WI38 (cell line): ENCODE data around the gene GCNT3.

ENCODE experiments used
- H3K4me3 ChIP-seq: 2 replicates; pipeline ENCODE4 v1.5.1; 2011; ENCODE audit warnings: low read depth, mild to moderate bottlenecking, control low read depth, low read length
- CTCF ChIP-seq: IDR thresholded peaks from 2 replicates; pipeline ENCODE4 v1.5.1; 2012; ENCODE audit warnings: low read depth, mild to moderate bottlenecking, control low read depth, low read length

GCNT3 gene

GRCh38 chr15:59583088-59583487, 28.5 kb upstream of the GCNT3 start:
- no peak overlapping the region for H3K4me3 ChIP-seq
- TF ChIP-seq CTCF, result no peak

DNA sequence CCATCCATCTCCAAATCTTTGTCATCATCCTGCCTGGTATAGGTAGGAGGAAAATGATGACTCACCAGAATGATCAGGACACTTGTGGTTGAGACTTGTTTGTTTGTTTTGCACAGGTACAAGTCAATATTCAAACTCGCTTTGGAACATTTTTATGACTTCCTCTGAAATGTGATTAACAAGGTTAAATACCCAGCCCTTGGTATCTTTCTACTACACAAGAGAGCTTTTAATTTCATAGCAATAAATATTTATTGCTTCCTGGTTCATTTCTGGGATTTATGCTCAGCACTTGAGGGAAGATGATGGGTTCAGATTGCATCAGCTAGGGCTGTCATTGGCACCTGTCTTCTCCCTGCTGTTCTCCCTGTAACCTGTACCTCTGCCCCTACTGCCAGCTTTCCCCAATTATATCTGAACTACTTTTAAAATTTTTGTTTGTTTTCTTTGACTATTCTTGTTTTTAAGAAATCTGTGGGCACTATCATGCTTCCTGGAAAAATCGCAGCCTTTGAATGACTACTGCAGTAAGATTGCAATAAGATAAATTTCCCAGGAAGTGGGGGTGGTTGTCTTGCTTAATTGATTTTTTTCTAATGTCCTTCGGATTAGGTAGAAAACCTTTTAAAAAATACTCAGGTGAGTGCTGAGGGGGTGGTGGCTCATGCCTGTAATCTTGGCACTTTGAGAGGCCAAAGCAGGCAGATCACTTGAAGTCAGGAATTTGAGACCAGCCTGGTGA, 24.3 kb upstream of the GCNT3 start:
- no peak overlapping the region for H3K4me3 ChIP-seq
- no peak for TF ChIP-seq CTCF

- H3K4me3 ChIP-seq, result no peak overlapping the region
- TF ChIP-seq CTCF, result no peak
These were observed 21.6 kb upstream of the GCNT3 start for GRCh38 chr15:59590027-59590426.

- no peak overlapping the region for H3K4me3 ChIP-seq
- no peak for TF ChIP-seq CTCF
These were observed 20.2 kb upstream of the GCNT3 start for GRCh38 chr15:59591356-59591755.

GRCh38 chr15:59594493-59594942, 17.1 kb upstream of the GCNT3 start:
- H3K4me3 ChIP-seq, result no peak overlapping the region

DNA sequence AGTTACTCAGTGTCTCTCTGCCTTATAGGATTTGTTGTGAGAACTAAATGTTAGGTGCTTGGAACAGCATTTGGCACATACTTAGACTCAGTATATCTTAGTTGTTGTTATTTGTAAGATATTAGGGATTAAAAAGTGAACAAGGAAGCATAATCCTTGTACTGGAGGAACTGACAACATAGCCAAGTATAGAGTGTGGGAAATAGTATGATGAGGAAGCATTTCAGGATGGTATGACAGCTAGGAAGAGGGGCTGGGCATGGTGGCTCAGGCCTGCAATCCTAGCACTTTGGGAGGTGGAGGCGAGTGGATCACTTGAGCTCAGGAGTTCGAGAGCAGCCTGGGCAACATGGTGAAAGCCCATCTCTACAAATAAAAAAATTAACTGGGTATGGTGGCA, 16.6 kb upstream of the GCNT3 start:
- H3K4me3 ChIP-seq, result no peak overlapping the region
- TF ChIP-seq CTCF, result no peak

More at GRCh38 chr15:59594493-59594942, 17.1 kb upstream of the GCNT3 start:
- no peak for TF ChIP-seq CTCF

DNA sequence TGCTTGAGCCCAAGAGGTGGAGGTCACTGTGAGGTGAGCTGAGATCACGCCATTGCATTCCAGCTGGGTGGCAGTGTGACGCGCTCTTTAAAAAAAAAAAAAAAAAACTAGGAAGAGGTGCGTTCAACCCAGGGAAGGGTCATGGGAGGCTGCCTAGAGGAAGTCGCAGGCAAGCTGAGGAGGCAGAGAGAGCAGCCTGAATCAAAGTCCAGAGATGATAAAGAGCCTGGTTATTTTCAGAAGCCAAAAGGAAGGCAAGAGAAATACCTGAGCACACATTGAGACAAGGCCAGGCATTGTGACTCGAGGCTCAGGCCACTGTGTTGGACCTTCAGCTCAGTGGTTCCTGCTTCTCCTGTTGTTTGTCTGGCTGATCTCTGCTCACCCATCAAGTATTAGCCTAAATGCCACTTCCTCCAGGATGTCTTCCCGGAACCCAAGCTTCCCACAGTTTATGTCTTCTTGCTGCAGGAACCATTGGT, 16.1 kb upstream of the GCNT3 start:
- H3K4me3 ChIP-seq, result no peak overlapping the region
- no peak for TF ChIP-seq CTCF
